Breast epithelium (tissue), 3 donors: ENCODE measurements around the gene TMEM131.

ENCODE experiments used
- POLR2A ChIP-seq: fragments of 450-650 bp; IDR thresholded peaks from one replicate; pipeline ENCODE4 v1.6.1; 2016; ENCODE audit warnings: antibody characterized with exemption, mild to moderate bottlenecking, moderate library complexity
- POLR2AphosphoS5 ChIP-seq, 3 donors: sonication (generic); formaldehyde crosslinking; IDR thresholded peaks; one replicate each; pipeline ENCODE4 v1.6.1; 2017; ENCODE audit warnings: antibody characterized with exemption in 3 of 3
- TF ChIP-seq, protein P1 (sequence below), 3 donors: fragments of 450-650 bp; IDR thresholded peaks; one replicate each; pipeline ENCODE4 v1.5.1; 2016 to 2017; ENCODE audit warnings: antibody characterized with exemption in 3 of 3, mild to moderate bottlenecking in 3 of 3, moderate library complexity in 3 of 3

DNA sequence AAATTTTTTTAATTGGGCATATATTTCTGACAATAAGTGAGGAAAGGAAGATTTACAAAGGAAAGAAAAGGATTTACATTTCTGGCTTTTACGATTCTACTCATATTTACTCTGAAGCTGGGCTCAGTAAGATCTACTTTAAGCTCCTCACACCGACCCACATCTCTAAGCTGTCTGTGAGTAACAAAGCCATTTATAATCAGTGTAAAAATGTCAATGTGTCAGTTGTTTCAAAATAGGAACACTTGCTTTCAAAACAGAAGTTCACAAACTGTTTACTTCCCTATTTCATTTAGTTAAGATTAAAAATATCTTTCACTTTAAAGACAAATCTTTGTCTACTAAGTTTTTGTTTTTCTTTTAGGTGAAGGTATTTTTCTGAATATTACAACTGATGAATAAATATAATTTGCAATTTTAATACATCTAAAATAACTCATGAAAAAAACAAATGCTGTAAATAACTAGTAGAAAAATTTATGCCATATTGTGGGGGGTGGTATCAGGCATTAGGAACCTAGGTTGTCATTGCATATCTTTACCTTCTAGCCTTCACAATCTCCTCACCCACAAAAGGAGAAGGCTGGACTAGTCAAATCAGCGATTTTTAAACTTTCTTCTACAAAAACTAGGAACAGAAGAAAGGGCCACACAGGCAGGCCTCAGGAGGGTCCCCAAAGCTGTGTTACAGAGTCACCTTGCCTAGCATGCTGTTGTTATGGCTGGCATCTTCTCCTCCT lies 64.5 kb downstream of the TMEM131 start:
- TF ChIP-seq, protein P1, sequence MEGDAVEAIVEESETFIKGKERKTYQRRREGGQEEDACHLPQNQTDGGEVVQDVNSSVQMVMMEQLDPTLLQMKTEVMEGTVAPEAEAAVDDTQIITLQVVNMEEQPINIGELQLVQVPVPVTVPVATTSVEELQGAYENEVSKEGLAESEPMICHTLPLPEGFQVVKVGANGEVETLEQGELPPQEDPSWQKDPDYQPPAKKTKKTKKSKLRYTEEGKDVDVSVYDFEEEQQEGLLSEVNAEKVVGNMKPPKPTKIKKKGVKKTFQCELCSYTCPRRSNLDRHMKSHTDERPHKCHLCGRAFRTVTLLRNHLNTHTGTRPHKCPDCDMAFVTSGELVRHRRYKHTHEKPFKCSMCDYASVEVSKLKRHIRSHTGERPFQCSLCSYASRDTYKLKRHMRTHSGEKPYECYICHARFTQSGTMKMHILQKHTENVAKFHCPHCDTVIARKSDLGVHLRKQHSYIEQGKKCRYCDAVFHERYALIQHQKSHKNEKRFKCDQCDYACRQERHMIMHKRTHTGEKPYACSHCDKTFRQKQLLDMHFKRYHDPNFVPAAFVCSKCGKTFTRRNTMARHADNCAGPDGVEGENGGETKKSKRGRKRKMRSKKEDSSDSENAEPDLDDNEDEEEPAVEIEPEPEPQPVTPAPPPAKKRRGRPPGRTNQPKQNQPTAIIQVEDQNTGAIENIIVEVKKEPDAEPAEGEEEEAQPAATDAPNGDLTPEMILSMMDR (IDR thresholded peaks at IDR 0.05), result no peak
- no peak for TF ChIP-seq POLR2AphosphoS5 (IDR thresholded peaks at IDR 0.05)
- no peak for TF ChIP-seq POLR2A
